IPS-11a (cell line): ENCODE results near the gene NR3C2.
A peak's percentile ranks its signal among the peaks of the same experiment; 100 is the strongest.

Experiments
- H3K4me3 ChIP-seq: one replicate; pipeline ENCODE4 v1.5.1; 2013; ENCODE audit warnings: low read depth, low read length, control low read depth

The NR3C2 gene

GRCh38 chr4:148441986-148442831 lies at the start of gene NR3C2:
NR3C2 (minus strand) TSS chr4:148442414.
- peak within 1 kb of the TSS; percentile 67 for H3K4me3 ChIP-seq

- no peak overlapping the region for H3K4me3 ChIP-seq
These were observed 45.0 kb upstream of the NR3C2 start for GRCh38 chr4:148487181-148487580.

GRCh38 chr4:148481636-148482035 lies 39.4 kb upstream of the NR3C2 start:
- no peak overlapping the region for H3K4me3 ChIP-seq

GRCh38 chr4:148477276-148477675 lies 35.1 kb upstream of the NR3C2 start:
- H3K4me3 ChIP-seq = no peak overlapping the region

- no peak overlapping the region for H3K4me3 ChIP-seq
These were observed 27.7 kb upstream of the NR3C2 start for GRCh38 chr4:148469938-148470337.

- H3K4me3 ChIP-seq = no peak overlapping the region
These were observed 12.6 kb upstream of the NR3C2 start for GRCh38 chr4:148454835-148455234.

GRCh38 chr4:148453833-148454232 lies 11.6 kb upstream of the NR3C2 start:
- no peak overlapping the region for H3K4me3 ChIP-seq

GRCh38 chr4:148452970-148453369 lies 10.8 kb upstream of the NR3C2 start:
- H3K4me3 ChIP-seq = no peak overlapping the region

- H3K4me3 ChIP-seq = no peak overlapping the region
These were observed 7.7 kb upstream of the NR3C2 start for GRCh38 chr4:148449921-148450320.

- no peak overlapping the region for H3K4me3 ChIP-seq
These were observed 5.9 kb upstream of the NR3C2 start for GRCh38 chr4:148448141-148448540.

GRCh38 chr4:148447681-148448080 lies 5.5 kb upstream of the NR3C2 start:
- no peak overlapping the region for H3K4me3 ChIP-seq

GRCh38 chr4:148445860-148446330 lies 3.7 kb upstream of the NR3C2 start:
- peak overlapping the region; percentile 62 for H3K4me3 ChIP-seq

- peak overlapping the region; percentile 62 for H3K4me3 ChIP-seq
These were observed 3.1 kb upstream of the NR3C2 start for GRCh38 chr4:148445071-148445859.

GRCh38 chr4:148444296-148445070 lies 2.3 kb upstream of the NR3C2 start:
- peak overlapping the region; percentile 52 for H3K4me3 ChIP-seq

- H3K4me3 ChIP-seq = peak overlapping the region; percentile 52
These were observed 1.5 kb upstream of the NR3C2 start for GRCh38 chr4:148443512-148444295.

GRCh38 chr4:148442832-148443511 lies 758 bp upstream of the NR3C2 start:
- H3K4me3 ChIP-seq = peak overlapping the region; percentile 67

- H3K4me3 ChIP-seq = peak overlapping the region; percentile 67
These were observed 609 bp downstream of the NR3C2 start for GRCh38 chr4:148441624-148441985.

GRCh38 chr4:148438047-148438446 lies 4.2 kb downstream of the NR3C2 start:
- no peak overlapping the region for H3K4me3 ChIP-seq

- no peak overlapping the region for H3K4me3 ChIP-seq
These were observed 4.8 kb downstream of the NR3C2 start for GRCh38 chr4:148437439-148437838.

- no peak overlapping the region for H3K4me3 ChIP-seq
These were observed 5.7 kb downstream of the NR3C2 start for GRCh38 chr4:148436512-148436911.
